ENCODE data around the gene MICU1.

- TF ChIP-seq CTCF (IDR thresholded peaks at IDR 0.05) (no peak), POLR2AphosphoS5 (IDR thresholded peaks at IDR 0.05; ENCODE audit: insufficient read depth in 1 of 2, low read depth in 1 of 2) (no peak), POLR2A (IDR thresholded peaks at IDR 0.05) (no peak)
Observed at GRCh38 chr10:72505435-72505834, 120.4 kb downstream of the MICU1 start.
